GM20431 (cell line): ENCODE data around the gene KIAA1614.

Experiments
- in situ Hi-C: fragments of 300-500 bp; cut with MseI, MboI; formaldehyde crosslinking; loops from one replicate; pipeline ENCODE4 v1.15.0; 2020; ENCODE audit warnings: low sequenced_read_pairs; ENCODE audit not compliant: unreplicated experiment

KIAA1614 gene

GRCh38 chr1:180912801-180913565 lies at the start of gene KIAA1614:
Gene KIAA1614 (plus strand): TSS chr1:180912897. CDS start chr1:180913244, 347 bp downstream.
- in situ Hi-C loops: no loop called here

- in situ Hi-C loops: loop anchor here (25.0 kb wide), 1 partner anchor 226 kb away; the partner anchor contains the start of gene XPR1
These were observed 49.4 kb upstream of the KIAA1614 start for GRCh38 chr1:180863158-180863775.

GRCh38 chr1:180881806-180882509 lies 30.7 kb upstream of the KIAA1614 start:
- in situ Hi-C loops: no loop called here

GRCh38 chr1:180884588-180885300 lies 28.0 kb upstream of the KIAA1614 start:
- in situ Hi-C loops: no loop called here

GRCh38 chr1:180886338-180886737 lies 26.4 kb upstream of the KIAA1614 start:
- in situ Hi-C loops: no loop called here

- in situ Hi-C loops: no loop called here
These were observed 24.9 kb upstream of the KIAA1614 start for GRCh38 chr1:180887841-180888240.

GRCh38 chr1:180888870-180889269 lies 23.8 kb upstream of the KIAA1614 start:
- in situ Hi-C loops: no loop called here

- in situ Hi-C loops: no loop called here
These were observed 23.4 kb upstream of the KIAA1614 start for GRCh38 chr1:180889325-180889724.

GRCh38 chr1:180892272-180892671 lies 20.4 kb upstream of the KIAA1614 start:
- in situ Hi-C loops: no loop called here

GRCh38 chr1:180892675-180893074 lies 20.0 kb upstream of the KIAA1614 start:
- in situ Hi-C loops: no loop called here

- in situ Hi-C loops: no loop called here
These were observed 19.1 kb upstream of the KIAA1614 start for GRCh38 chr1:180893614-180894013.

GRCh38 chr1:180896161-180896560 lies 16.5 kb upstream of the KIAA1614 start:
- in situ Hi-C loops: no loop called here

GRCh38 chr1:180898441-180899219 lies 14.1 kb upstream of the KIAA1614 start:
- in situ Hi-C loops: no loop called here

- in situ Hi-C loops: no loop called here
These were observed 13.4 kb upstream of the KIAA1614 start for GRCh38 chr1:180899262-180899661.

GRCh38 chr1:180901076-180901990 lies 11.4 kb upstream of the KIAA1614 start:
- in situ Hi-C loops: no loop called here

- in situ Hi-C loops: no loop called here
These were observed 10.2 kb upstream of the KIAA1614 start for GRCh38 chr1:180902541-180902940.

- in situ Hi-C loops: no loop called here
These were observed 6.8 kb upstream of the KIAA1614 start for GRCh38 chr1:180905927-180906326.

- in situ Hi-C loops: no loop called here
These were observed 6.2 kb upstream of the KIAA1614 start for GRCh38 chr1:180906511-180906910.
